Natural killer cell (primary cell): ENCODE data around the gene HTRA3. TPM values are rescaled to one million over a fixed set of nuclear protein-coding genes. Genes with fewer than 3 reads are reported as not detected.
A peak's percentile ranks its signal among the peaks of the same experiment; 100 is the strongest.

Source experiments
- ATAC-seq, 3 donors: fragments of 150-1000 bp in 2 of 3; fragments of 200-7000 bp in 1 of 3; cut with Tn5 transposase; 1 replicate in 1 of 3; 2 replicates in 2 of 3; pipeline ENCODE4 v1.10.0; 2021; ENCODE audit warnings: mild to moderate bottlenecking in 2 of 3, moderate library complexity in 2 of 3
- DNase-seq, 2 donors: peaks; one replicate each; pipeline versions ENCODE4 v3.0.0 to v3.0.0-alpha.2; 2013 to 2021; ENCODE audit warnings: mixed read lengths in 1 of 2
- H3K27ac ChIP-seq: one replicate; pipeline ENCODE4 v1.5.1; 2013; ENCODE audit warnings: mild to moderate bottlenecking, low read length
- H3K27me3 ChIP-seq: one replicate; pipeline ENCODE4 v1.6.1; 2013; ENCODE audit warnings: low read length; ENCODE audit not compliant: control insufficient read depth, insufficient read depth
- H3K36me3 ChIP-seq: one replicate; pipeline ENCODE4 v1.6.1; 2013; ENCODE audit warnings: low read length; ENCODE audit not compliant: control insufficient read depth, insufficient read depth
- H3K4me1 ChIP-seq: one replicate; pipeline ENCODE4 v1.6.1; 2013; ENCODE audit warnings: low read length; ENCODE audit not compliant: control insufficient read depth, insufficient read depth
- H3K4me3 ChIP-seq: one replicate; pipeline ENCODE4 v1.5.1; 2013; ENCODE audit warnings: low read length
- H3K9me3 ChIP-seq: one replicate; pipeline ENCODE4 v1.6.1; 2013; ENCODE audit warnings: low read length; ENCODE audit not compliant: control insufficient read depth, insufficient read depth
- H3K27ac Mint-ChIP-seq, 2 donors: one replicate each; pipeline ENCODE4 v1.8.0; 2022; ENCODE audit warnings: mild to moderate bottlenecking in 2 of 2, mixed read lengths in 2 of 2, moderate library complexity in 1 of 2
- H3K27me3 Mint-ChIP-seq, 2 donors: one replicate each; pipeline ENCODE4 v1.8.0; 2022; ENCODE audit warnings: low read depth in 2 of 2, mixed read lengths in 2 of 2
- H3K36me3 Mint-ChIP-seq: one replicate; pipeline ENCODE4 v1.8.0; 2022; ENCODE audit warnings: mixed read lengths
- H3K4me1 Mint-ChIP-seq, 2 donors: one replicate each; pipeline ENCODE4 v1.8.0; 2022; ENCODE audit warnings: mixed read lengths in 2 of 2
- H3K4me3 Mint-ChIP-seq: one replicate; pipeline ENCODE4 v1.8.0; 2022; ENCODE audit warnings: mild to moderate bottlenecking, moderate library complexity, mixed read lengths
- H3K9me3 Mint-ChIP-seq, 2 donors: one replicate each; pipeline ENCODE4 v1.8.0; 2022; ENCODE audit warnings: mixed read lengths in 2 of 2
- WGBS: methylation state at CpG from one replicate; pipeline ENCODE4 v1.1.7; 2013; ENCODE audit warnings: missing lambda C conversion rate; ENCODE audit not compliant: insufficient coverage; 5-methylcytosine and 5-hydroxymethylcytosine counted together
- intact Hi-C: fragments of 100-400 bp; cut with micrococcal nuclease; formaldehyde crosslinking; loops from one replicate; pipeline ENCODE4 v1.14.2; 2022
- total RNA-seq, 4 donors: library from RNA; stranded (reverse); fragments of 120-200 nt in 1 of 4; gene quantifications; one replicate each; pipeline versions ENCODE4 v1.2.3 to v1.2.4, GENCODE V29; 2013 to 2022
- TF ChIP-seq, protein P1 (sequence below): fragments of 200-600 bp; IDR thresholded peaks from one replicate; pipeline ENCODE4 v1.8.0; 2022; ENCODE audit warnings: antibody characterized with exemption

Gene HTRA3
- total RNA-seq, 3 donors from 2014 or later (not counting 1 experiment from before 2014, with no cell fraction given), result not detected

DNA sequence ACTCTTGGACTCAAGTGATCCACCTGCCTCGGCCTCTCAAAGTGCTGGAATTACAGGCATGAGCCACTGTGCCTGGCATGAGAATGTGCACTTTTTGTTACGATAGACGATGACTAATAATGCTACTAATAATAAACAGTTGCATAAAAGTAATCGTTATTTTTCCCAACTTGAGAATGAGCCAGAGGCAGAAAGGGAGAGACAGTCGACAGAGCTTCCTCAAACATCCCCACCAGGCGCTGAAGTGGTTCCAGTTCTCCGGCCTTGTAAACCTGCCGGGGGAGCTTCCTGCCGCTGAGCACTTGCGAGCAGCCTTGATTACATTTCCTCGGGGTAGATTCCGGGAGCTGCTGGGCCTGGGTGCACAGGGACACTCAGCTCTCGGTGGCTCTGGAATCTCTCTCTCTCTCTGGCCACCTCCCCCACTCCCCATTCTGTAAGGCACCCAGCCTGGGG, 8.9 kb upstream of the HTRA3 start:
- H3K4me1 Mint-ChIP-seq, result no peaks in the 10 kb centered on the region
- Histone ChIP-seq H3K27ac (no peak overlapping the region), H3K36me3 (no peaks in the 10 kb centered on the region), H3K27me3 (no peaks in the 10 kb centered on the region), H3K9me3 (no peaks in the 10 kb centered on the region), H3K4me1 (peaks cover 7% of the 10 kb centered on the region), H3K4me3 (no peak overlapping the region)
- intact Hi-C loops, result no loop called here
- H3K27ac Mint-ChIP-seq, result no peak overlapping the region
- no peak for ATAC-seq
- DNase-seq, result no peak
- peaks cover 4 to 7% of the 10 kb centered on the region in 2 donors for H3K27me3 Mint-ChIP-seq
- TF ChIP-seq, protein P1, sequence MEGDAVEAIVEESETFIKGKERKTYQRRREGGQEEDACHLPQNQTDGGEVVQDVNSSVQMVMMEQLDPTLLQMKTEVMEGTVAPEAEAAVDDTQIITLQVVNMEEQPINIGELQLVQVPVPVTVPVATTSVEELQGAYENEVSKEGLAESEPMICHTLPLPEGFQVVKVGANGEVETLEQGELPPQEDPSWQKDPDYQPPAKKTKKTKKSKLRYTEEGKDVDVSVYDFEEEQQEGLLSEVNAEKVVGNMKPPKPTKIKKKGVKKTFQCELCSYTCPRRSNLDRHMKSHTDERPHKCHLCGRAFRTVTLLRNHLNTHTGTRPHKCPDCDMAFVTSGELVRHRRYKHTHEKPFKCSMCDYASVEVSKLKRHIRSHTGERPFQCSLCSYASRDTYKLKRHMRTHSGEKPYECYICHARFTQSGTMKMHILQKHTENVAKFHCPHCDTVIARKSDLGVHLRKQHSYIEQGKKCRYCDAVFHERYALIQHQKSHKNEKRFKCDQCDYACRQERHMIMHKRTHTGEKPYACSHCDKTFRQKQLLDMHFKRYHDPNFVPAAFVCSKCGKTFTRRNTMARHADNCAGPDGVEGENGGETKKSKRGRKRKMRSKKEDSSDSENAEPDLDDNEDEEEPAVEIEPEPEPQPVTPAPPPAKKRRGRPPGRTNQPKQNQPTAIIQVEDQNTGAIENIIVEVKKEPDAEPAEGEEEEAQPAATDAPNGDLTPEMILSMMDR, result no peak
- 68% methylated on average over 12 of the region's 13 CpGs for WGBS
- no peaks in the 10 kb centered on the region for H3K9me3 Mint-ChIP-seq
- H3K36me3 Mint-ChIP-seq, result no peaks in the 10 kb centered on the region
- no peak overlapping the region for H3K4me3 Mint-ChIP-seq

GRCh38 chr4:8261851-8262535, 7.6 kb upstream of the HTRA3 start:
- TF ChIP-seq, protein P1, result no peak
- peaks cover 7 to 11% of the 10 kb centered on the region in 2 donors for H3K27me3 Mint-ChIP-seq
- DNase-seq (no peak), ATAC-seq (peak in 1 of 3 donors; percentile 61)
- Histone ChIP-seq H3K4me1 (peaks cover 7% of the 10 kb centered on the region), H3K36me3 (no peaks in the 10 kb centered on the region), H3K9me3 (no peaks in the 10 kb centered on the region), H3K27ac (no peak overlapping the region), H3K4me3 (no peak overlapping the region), H3K27me3 (no peaks in the 10 kb centered on the region)
- no peaks in the 10 kb centered on the region for H3K36me3 Mint-ChIP-seq
- intact Hi-C loops, result no loop called here
- no peaks in the 10 kb centered on the region for H3K9me3 Mint-ChIP-seq
- H3K27ac Mint-ChIP-seq, result no peak overlapping the region
- H3K4me1 Mint-ChIP-seq, result no peaks in the 10 kb centered on the region
- WGBS, result 39% methylated on average over 25 of the region's 25 CpGs
- H3K4me3 Mint-ChIP-seq, result no peak overlapping the region

DNA sequence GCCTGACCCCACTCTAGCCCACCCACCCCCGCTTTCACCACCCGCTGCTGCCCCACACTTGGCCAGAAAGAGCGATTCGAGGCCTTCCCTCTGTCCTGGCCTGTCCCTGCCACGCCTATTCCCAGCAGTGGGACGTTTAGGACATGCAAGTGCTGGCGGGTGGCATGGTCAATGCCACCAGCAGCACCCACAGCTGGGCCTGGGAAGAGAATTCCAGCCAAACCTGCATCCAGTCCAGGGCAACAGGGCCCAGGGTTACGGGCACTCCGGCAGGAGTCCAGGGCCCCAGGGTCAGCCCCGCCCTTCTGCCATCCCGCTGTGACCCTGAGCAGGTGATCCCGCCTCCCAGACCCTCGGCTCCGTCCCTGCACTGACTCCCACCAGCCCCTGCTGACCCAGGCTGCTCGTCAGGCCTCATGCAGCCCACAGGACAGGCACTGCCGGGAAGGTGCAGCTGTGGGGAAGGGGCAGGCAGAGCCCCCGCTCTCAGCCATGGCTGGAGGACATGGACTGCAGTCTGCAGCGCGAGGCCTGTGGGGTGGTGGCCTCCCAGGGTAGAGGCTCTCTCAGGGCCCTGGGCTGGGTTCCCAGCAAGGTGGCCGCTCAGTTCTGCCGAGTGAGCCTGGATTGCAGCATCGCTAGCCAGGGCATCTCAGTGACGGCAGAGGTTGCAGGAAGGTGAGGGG, 6.8 kb upstream of the HTRA3 start:
- H3K27me3 ChIP-seq, result no peaks in the 10 kb centered on the region
- Mint-ChIP-seq H3K36me3 (no peaks in the 10 kb centered on the region), H3K4me3 (no peak overlapping the region), H3K27ac (no peak overlapping the region), H3K9me3 (no peaks in the 10 kb centered on the region), H3K27me3 (peaks cover 7 to 11% of the 10 kb centered on the region in 2 donors), H3K4me1 (no peaks in the 10 kb centered on the region)
- no peak overlapping the region for H3K4me3 ChIP-seq
- DNase-seq, result no peak
- 91% methylated on average over 23 of the region's 23 CpGs for WGBS
- TF ChIP-seq, protein P1, result no peak
- intact Hi-C loops, result no loop called here
- H3K27ac ChIP-seq, result no peak overlapping the region
- ATAC-seq, result no peak
- no peaks in the 10 kb centered on the region for H3K9me3 ChIP-seq
- H3K4me1 ChIP-seq, result peaks cover 7% of the 10 kb centered on the region
- H3K36me3 ChIP-seq, result no peaks in the 10 kb centered on the region
